OCI-M2 (cell line): ENCODE measurements around the gene TECTA.
"Not testable (repeated sequence)": the region's sequence is repeated elsewhere in the genome, so short reads cannot be mapped to it uniquely, and the experiment has no call there.

Experiments
- DNase-seq: peaks from one replicate; lab custom pipeline; 2025; ENCODE audit not compliant: unreplicated experiment; lab: John Stamatoyannopoulos, UW

Gene TECTA

GRCh38 chr11:121090145-121090721 lies 10.8 kb upstream of the TECTA start:
- no peak for DNase-seq

- no peak for DNase-seq
Observed at GRCh38 chr11:121091492-121092152, 9.4 kb upstream of the TECTA start.

GRCh38 chr11:121095561-121095960 lies 5.5 kb upstream of the TECTA start:
- no peak for DNase-seq

- no peak for DNase-seq
Observed at GRCh38 chr11:121099364-121099763, 1.7 kb upstream of the TECTA start.

- no peak for DNase-seq
Observed at GRCh38 chr11:121099885-121100284, 1.2 kb upstream of the TECTA start.

- DNase-seq: no peak
Observed at GRCh38 chr11:121104312-121104762, 3.3 kb downstream of the TECTA start.

- DNase-seq: no peak
Observed at GRCh38 chr11:121105063-121105480, 4.0 kb downstream of the TECTA start.

GRCh38 chr11:121105481-121106195 lies 4.6 kb downstream of the TECTA start:
- DNase-seq: no peak

GRCh38 chr11:121106812-121107211 lies 5.8 kb downstream of the TECTA start:
- no peak for DNase-seq

GRCh38 chr11:121108413-121108812 lies 7.4 kb downstream of the TECTA start:
- no peak for DNase-seq

GRCh38 chr11:121109471-121109870 lies 8.4 kb downstream of the TECTA start:
- DNase-seq: no peak

GRCh38 chr11:121109916-121110586 lies 9.0 kb downstream of the TECTA start:
- no peak for DNase-seq

GRCh38 chr11:121110871-121111724 lies 10.1 kb downstream of the TECTA start:
- no peak for DNase-seq

GRCh38 chr11:121112498-121113455 lies 11.7 kb downstream of the TECTA start:
- no peak for DNase-seq

GRCh38 chr11:121113611-121114010 lies 12.6 kb downstream of the TECTA start:
- no peak for DNase-seq

GRCh38 chr11:121115024-121115423 lies 14.0 kb downstream of the TECTA start:
- DNase-seq: not testable (repeated sequence)

GRCh38 chr11:121117788-121118187 lies 16.7 kb downstream of the TECTA start:
- no peak for DNase-seq

GRCh38 chr11:121119440-121119839 lies 18.4 kb downstream of the TECTA start:
- DNase-seq: no peak

GRCh38 chr11:121122328-121122727 lies 21.3 kb downstream of the TECTA start:
- no peak for DNase-seq
